VCaP (cell line): ENCODE results near the gene CACNA2D4.

ENCODE experiments used
- H3K27ac ChIP-seq: fragments of 450-650 bp; 2 replicates; pipeline ENCODE4 v1.5.1; 2017
- TF ChIP-seq, protein P1 (sequence below): fragments of 450-650 bp; conservative IDR thresholded peaks from 2 replicates; pipeline ENCODE4 v1.5.1; 2017; ENCODE audit warnings: mild to moderate bottlenecking, moderate library complexity

The CACNA2D4 gene

DNA sequence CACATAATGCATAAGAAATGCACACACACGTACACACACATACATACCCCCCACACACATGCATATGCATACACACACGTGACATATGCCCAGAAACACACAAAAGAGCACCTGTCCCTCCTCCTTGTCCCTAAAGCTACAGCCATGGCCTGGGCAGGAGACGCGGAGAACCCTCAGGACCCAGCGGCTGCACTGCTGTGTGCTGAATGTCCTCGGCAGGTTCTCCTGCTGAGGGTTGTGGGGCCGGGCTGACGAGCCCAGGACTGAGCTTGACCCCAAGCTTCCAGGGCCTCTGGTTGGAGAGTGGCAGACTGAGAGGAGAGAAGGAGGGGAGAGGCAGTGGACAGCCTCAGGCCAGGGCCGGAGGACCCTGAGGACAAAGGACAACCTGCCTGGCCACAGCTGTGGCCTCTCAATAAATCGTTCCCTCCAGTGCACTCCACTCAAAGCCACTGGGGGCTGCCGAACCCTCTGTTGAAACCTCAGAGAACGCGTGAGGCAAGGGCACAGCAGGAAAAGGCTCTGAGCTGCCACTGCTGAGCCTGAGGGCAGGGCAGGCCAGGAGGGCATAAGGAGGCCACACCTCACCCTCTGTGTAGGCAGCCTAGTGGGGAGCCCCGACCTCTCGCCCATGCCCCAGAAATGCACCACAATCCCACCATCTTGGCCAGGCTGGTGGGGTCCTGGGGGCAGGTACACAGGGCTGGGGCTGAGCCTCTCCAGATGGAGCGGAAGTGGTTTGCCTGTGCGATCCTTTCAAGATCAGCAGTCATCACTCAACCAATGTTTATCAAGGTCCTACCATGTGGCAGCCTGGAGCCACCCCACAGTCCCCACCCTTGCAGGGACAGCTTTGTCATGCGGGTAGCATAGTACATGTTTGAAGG lies 3.1 kb downstream of the CACNA2D4 start:
- TF ChIP-seq, protein P1, sequence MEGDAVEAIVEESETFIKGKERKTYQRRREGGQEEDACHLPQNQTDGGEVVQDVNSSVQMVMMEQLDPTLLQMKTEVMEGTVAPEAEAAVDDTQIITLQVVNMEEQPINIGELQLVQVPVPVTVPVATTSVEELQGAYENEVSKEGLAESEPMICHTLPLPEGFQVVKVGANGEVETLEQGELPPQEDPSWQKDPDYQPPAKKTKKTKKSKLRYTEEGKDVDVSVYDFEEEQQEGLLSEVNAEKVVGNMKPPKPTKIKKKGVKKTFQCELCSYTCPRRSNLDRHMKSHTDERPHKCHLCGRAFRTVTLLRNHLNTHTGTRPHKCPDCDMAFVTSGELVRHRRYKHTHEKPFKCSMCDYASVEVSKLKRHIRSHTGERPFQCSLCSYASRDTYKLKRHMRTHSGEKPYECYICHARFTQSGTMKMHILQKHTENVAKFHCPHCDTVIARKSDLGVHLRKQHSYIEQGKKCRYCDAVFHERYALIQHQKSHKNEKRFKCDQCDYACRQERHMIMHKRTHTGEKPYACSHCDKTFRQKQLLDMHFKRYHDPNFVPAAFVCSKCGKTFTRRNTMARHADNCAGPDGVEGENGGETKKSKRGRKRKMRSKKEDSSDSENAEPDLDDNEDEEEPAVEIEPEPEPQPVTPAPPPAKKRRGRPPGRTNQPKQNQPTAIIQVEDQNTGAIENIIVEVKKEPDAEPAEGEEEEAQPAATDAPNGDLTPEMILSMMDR, result no peak
- H3K27ac ChIP-seq, result no peak overlapping the region

DNA sequence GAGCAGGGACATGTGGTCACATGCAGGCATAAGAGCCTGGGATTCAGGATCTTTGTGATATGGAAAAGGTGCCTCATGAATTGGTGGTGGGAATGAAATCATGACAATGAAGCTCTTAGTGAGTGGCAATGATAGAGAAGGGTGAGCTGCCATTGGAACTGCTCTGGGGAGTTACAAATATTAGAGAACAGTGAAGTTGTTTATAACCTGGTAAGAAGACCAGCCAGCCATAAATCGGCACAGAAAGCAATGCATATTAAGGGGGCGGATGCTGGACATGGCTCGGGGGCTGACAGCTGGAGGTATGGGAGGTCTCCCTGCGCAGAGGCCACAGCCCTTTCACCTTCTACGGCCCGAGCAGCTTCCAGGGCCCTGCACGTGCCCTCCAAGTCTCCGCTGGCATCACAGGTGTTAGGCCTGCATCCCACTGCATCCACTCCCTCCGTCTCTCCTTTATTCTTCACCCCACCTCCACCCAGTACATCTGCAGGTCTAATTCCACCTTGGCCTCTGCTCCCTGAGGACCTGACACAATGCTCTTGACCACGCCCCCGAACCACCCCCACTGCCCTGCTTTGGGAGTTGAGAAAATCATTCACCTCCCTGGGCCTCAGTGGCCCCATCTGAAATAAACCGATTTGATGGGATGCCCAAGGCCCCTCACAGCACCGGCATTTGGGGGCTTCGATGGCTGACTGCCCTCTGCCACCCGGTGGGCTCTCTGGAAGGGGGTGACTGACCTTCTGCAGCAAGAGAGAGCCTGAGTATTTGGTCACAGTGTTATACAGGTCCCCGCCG lies 4.1 kb downstream of the CACNA2D4 start:
- no peak overlapping the region for H3K27ac ChIP-seq
- TF ChIP-seq, protein P1, result no peak

DNA sequence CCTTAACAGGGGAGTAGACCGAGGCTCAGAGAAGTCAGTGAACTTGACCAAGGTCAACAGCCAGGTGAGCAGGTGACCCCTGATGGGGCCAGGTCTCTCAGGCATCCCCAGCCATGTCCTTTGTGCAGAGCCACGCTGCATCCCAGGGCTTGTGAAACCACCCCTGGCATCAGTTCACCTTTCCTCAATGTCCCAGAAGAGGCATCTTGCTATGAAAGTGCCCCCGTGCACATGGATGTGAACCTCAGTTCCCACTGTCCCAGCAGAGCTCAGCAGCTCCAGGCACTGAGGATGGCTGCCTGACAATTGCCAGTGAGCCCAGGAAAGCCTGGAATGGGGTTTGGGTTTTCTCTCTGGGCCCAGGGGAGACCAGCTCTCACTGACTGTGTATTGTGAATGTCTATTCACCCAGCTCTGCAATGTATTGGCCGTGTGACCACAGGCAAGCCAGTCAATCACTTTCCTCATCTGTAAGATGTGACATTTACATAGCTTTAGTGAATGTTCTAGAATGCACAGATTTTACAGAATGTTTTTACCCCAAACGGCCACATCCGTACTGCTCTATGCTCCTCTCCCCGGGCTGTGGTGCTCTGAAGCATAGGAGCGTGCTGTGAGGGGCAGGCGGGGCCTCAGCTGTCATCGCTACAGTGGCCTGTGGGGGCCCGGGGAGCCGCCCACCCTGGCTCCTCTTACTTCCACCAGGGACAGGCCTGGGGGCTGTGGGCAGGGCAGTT lies 4.9 kb downstream of the CACNA2D4 start:
- H3K27ac ChIP-seq, result no peak overlapping the region
- TF ChIP-seq, protein P1, result no peak

DNA sequence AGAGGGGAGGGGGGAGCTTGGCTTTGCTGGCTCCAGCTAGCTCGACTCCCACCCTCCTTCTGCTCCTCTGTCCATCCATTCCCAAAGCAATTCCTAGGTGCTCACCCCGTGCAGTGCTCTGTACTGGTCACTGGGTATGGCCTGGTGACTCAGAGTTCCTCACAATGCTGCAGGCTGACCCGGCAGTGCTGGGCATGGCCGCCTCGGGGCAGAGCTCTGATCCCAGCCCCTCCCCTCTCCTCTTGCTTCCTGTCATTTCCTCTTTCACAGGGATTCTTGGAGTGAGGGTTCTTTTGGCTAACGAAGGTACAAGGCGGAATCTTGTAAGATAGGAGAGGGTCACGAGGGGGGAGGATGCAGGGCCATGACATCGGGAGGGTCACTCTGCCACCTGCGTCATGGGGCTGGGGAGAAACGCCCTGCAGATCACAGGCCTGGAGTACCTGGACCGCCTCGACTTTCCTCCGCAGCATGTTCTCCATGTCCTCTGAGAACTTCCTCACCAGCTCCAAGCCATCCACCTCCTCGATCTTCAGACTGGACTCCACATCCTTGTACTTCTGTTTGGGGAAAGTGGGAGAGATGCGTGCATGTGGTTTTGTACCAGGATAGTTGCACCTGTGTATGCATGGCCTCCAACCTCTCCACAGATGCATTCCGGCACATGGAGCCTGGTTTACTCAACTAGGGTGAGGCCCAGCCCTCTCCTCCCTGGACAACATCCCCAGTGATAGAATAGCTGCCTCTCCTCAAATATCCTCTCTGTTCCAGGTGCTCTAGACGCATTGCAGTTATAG lies 5.7 kb downstream of the CACNA2D4 start:
- TF ChIP-seq, protein P1, result no peak
- no peak overlapping the region for H3K27ac ChIP-seq

DNA sequence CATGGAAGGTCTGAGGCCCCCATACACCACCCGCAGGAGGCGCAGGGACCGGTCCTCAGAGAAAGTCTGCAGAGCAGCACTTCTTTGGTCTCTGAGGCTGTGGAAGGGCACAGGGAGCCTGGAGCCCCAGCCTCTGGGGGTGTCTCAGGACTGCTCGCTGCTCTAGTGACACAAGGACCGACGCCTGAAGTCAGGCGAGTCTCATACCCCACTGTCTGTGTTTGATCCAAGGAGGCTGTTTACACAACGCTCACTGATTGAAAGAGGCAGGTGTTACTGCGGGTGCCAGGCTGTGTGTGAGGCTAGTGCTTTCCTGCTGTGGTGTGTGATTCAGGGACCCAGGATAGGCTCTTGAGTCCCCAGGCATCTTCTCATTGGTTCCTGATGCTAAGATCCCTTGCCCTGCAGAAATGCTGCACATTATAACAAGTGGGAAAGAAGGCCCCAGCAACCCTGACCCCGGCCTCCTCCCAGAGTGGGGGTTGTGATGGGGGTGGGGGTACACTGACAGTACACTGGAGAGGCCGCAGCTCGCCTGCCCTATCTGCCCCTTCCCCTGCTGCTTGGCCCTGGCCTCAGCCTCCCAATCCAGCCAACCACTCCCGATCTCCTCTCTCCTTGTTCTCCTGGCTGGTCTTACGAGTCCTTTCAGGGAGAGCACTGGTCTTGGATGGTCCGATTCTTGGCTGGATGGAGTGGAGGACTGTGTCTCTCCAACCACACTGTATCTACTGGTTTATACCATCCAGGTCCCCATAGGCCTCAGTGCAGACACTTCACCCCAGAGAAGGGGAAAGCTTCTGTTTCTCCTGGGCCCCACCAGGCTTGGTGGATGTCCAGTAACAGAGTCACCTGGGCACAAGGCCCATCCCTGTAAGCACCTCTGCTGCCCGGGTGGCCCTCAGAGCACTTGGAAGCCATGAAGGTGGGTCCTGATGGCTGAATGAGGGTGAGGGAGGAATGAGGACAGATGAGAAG lies 6.6 kb downstream of the CACNA2D4 start:
- no peak overlapping the region for H3K27ac ChIP-seq
- TF ChIP-seq, protein P1, result no peak

DNA sequence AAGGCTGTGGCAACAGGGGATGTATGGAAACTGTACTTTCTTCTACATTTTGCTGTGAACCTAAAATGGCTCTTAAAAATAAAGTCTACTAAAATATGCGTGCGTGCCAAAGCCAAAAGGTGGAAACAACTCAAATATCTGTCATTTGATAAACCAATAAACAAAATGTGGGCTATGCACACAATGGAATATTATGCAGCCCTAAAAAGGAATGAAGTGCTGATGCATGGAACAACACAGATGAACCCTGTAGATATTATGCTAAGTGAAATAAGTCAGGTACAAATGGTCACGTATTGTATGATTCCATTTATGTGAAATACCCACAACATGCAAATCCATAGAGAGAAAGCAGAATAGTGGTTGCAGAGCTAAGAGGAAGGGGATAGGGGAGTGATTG lies 8.0 kb downstream of the CACNA2D4 start:
- no peak overlapping the region for H3K27ac ChIP-seq
- TF ChIP-seq, protein P1, result no peak
